ENCODE data around the gene RUNX2.

The RUNX2 gene

DNA sequence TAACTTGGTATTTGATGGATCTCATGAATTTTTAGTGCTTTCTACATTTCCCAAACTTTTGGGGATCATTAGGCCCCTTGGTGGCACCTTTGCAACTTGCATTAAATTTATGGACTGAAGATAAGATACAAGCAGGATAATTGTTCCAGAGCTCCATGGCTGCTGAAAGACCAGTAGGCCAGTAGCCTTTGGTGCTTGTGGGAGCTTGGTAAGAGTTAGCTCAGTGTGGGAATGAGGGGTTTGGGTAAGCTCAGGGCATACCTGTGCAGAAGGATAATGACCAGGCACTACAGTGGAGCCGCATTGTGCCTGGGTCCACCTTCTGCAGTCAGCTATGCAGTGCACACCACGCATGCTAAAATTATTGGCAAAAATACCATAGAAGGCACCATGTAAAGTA is 290.1 kb downstream of the RUNX2 start:
- Histone ChIP-seq H3K4me3 (ENCODE audit: low read depth, low read length, poor library complexity, severe bottlenecking) (no peak overlapping the region), H3K9me2 (ENCODE audit: low read depth, low read length) (no peaks in the 10 kb centered on the region), H3K4me1 (ENCODE audit: insufficient read depth, low read length, severe bottlenecking) (peaks cover 10% of the 10 kb centered on the region), H3K27me3 (ENCODE audit: insufficient read depth, low read length) (no peaks in the 10 kb centered on the region; the same call in 1 of the 2 replicates), H3K27ac (ENCODE audit: low read depth, low read length, poor library complexity, severe bottlenecking) (no peak overlapping the region), H3F3A (ENCODE audit: insufficient read depth, low read length) (no peaks in the 10 kb centered on the region), H3K36me3 (ENCODE audit: insufficient read depth, low read length) (no peaks in the 10 kb centered on the region), H3K9ac (ENCODE audit: low read length) (no peak overlapping the region), H3K79me2 (ENCODE audit: insufficient read depth, low read length) (no peaks in the 10 kb centered on the region), H3K4me2 (ENCODE audit: low read length) (no peak overlapping the region), H4K20me1 (ENCODE audit: insufficient read depth, low read length) (no peaks in the 10 kb centered on the region), H2AFZ (ENCODE audit: low read length) (no peak overlapping the region), H3K9me3 (ENCODE audit: low read length) (no peaks in the 10 kb centered on the region)
- no peak for TF ChIP-seq EZH2 (IDR thresholded peaks at IDR 0.05; ENCODE audit: borderline replicate concordance, low read length)
- TF ChIP-seq, protein P1, sequence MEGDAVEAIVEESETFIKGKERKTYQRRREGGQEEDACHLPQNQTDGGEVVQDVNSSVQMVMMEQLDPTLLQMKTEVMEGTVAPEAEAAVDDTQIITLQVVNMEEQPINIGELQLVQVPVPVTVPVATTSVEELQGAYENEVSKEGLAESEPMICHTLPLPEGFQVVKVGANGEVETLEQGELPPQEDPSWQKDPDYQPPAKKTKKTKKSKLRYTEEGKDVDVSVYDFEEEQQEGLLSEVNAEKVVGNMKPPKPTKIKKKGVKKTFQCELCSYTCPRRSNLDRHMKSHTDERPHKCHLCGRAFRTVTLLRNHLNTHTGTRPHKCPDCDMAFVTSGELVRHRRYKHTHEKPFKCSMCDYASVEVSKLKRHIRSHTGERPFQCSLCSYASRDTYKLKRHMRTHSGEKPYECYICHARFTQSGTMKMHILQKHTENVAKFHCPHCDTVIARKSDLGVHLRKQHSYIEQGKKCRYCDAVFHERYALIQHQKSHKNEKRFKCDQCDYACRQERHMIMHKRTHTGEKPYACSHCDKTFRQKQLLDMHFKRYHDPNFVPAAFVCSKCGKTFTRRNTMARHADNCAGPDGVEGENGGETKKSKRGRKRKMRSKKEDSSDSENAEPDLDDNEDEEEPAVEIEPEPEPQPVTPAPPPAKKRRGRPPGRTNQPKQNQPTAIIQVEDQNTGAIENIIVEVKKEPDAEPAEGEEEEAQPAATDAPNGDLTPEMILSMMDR (IDR thresholded peaks at IDR 0.05; ENCODE audit: low read length) = no peak

DNA sequence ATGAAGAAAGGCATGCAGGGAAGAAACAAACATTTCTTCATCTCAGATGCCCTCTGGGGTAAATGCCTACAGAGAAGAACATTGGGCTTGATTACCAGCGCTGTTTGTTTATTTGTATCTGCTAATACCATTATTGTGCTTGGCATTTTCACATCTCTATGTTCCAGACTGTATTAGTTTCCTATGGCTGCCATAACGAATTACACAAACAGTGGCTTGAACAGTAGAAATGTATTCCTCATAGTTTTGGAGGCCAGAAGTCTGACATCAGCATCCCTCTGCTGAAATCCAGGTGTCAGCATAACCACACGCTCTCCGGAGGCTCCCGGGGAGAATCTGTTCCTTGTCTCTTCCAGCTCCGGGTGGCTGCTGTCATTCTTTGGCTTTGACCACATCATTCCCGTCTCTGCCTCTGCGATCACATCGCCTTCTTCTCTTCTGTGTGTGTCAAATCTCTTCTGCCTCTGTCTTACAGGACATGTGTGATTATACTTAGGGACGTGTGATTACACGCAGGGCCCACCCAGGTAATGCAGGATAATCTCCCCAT is 291.2 kb downstream of the RUNX2 start:
- no peaks in the 10 kb centered on the region for H4K20me1 ChIP-seq (ENCODE audit: insufficient read depth, low read length)
- H3K27ac ChIP-seq (ENCODE audit: low read depth, low read length, poor library complexity, severe bottlenecking) = no peak overlapping the region
- H3K4me1 ChIP-seq (ENCODE audit: insufficient read depth, low read length, severe bottlenecking) = peaks cover 10% of the 10 kb centered on the region
- no peak overlapping the region for H3K4me3 ChIP-seq (ENCODE audit: low read depth, low read length, poor library complexity, severe bottlenecking)
- H3K9me3 ChIP-seq (ENCODE audit: low read length) = no peaks in the 10 kb centered on the region
- H3K9ac ChIP-seq (ENCODE audit: low read length) = no peak overlapping the region
- H3F3A ChIP-seq (ENCODE audit: insufficient read depth, low read length) = no peaks in the 10 kb centered on the region
- H3K9me2 ChIP-seq (ENCODE audit: low read depth, low read length) = no peaks in the 10 kb centered on the region
- H2AFZ ChIP-seq (ENCODE audit: low read length) = no peak overlapping the region
- H3K27me3 ChIP-seq (ENCODE audit: insufficient read depth, low read length) = no peaks in the 10 kb centered on the region; the same call in 1 of the 2 replicates
- no peak overlapping the region for H3K4me2 ChIP-seq (ENCODE audit: low read length)
- TF ChIP-seq EZH2 (IDR thresholded peaks at IDR 0.05; ENCODE audit: borderline replicate concordance, low read length) = no peak
- TF ChIP-seq, protein P1 (IDR thresholded peaks at IDR 0.05; ENCODE audit: low read length) = no peak
- H3K36me3 ChIP-seq (ENCODE audit: insufficient read depth, low read length) = no peaks in the 10 kb centered on the region
- H3K79me2 ChIP-seq (ENCODE audit: insufficient read depth, low read length) = no peaks in the 10 kb centered on the region

DNA sequence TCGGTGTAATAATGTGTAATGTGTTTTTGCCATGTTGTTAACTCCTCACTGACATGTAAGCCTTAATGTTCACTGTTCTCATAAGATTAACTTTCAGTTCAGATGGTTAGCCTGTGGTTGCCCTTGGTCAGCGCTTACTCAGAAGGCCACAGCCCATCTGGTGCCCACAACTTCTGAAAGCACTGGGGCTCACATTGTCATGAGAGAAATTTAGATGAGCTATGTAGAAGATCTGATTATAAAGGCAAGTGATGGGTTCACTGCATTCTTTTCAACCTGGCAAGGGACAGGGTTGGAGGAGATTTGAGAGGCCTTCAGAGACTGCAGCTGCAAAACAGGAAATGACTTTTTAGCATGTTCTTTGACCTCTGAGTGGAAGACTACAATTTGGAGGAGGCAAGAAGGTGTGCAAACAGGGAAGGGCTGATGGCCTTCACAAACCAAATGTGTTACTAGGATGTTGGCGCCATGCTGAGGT is 291.9 kb downstream of the RUNX2 start:
- Histone ChIP-seq H4K20me1 (ENCODE audit: insufficient read depth, low read length) (no peaks in the 10 kb centered on the region), H3K79me2 (ENCODE audit: insufficient read depth, low read length) (no peaks in the 10 kb centered on the region), H3K4me3 (ENCODE audit: low read depth, low read length, poor library complexity, severe bottlenecking) (no peak overlapping the region), H3K36me3 (ENCODE audit: insufficient read depth, low read length) (no peaks in the 10 kb centered on the region), H3K27me3 (ENCODE audit: insufficient read depth, low read length) (no peaks in the 10 kb centered on the region; the same call in 1 of the 2 replicates), H2AFZ (ENCODE audit: low read length) (no peak overlapping the region), H3K9me2 (ENCODE audit: low read depth, low read length) (no peaks in the 10 kb centered on the region), H3F3A (ENCODE audit: insufficient read depth, low read length) (no peaks in the 10 kb centered on the region), H3K4me2 (ENCODE audit: low read length) (no peak overlapping the region), H3K27ac (ENCODE audit: low read depth, low read length, poor library complexity, severe bottlenecking) (no peak overlapping the region), H3K9me3 (ENCODE audit: low read length) (no peaks in the 10 kb centered on the region), H3K4me1 (ENCODE audit: insufficient read depth, low read length, severe bottlenecking) (peaks cover 10% of the 10 kb centered on the region), H3K9ac (ENCODE audit: low read length) (no peak overlapping the region)
- TF ChIP-seq, protein P1 (IDR thresholded peaks at IDR 0.05; ENCODE audit: low read length) = no peak
- TF ChIP-seq EZH2 (IDR thresholded peaks at IDR 0.05; ENCODE audit: borderline replicate concordance, low read length) = no peak

Data from OCI-LY1 (cell line).